ENCODE measurements around the gene CMIP.

Gene CMIP

GRCh38 chr16:81710596-81710995 lies 266.0 kb downstream of the CMIP start:
- no peak for DNase-seq

GRCh38 chr16:81711657-81712319 lies 267.2 kb downstream of the CMIP start:
- DNase-seq, result no peak

GRCh38 chr16:81712681-81713080 lies 268.1 kb downstream of the CMIP start:
- no peak for DNase-seq

DNA sequence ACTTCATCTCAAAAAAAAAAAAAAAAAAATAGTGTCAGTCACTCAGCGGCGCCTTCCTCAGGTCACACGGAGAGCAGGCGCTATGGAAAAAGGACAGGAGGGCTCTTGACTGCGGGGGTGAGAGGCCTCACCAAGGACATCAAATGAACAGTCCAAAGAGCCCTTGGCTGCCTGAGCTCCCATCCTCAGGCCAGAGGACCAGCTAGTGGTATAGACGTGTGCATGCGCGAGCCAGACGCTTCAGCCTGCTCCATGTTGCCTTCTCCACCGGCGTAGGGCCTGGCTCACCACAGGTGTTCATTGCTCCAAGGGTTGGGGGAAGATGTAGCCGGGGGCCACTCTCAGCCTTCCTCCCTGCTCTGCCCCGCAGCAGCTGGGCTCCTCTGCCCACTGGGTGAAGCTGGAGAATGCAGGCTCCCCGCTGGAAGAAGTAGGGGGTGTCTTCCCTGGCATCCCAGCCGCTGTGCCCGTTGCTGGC lies 268.7 kb downstream of the CMIP start:
- no peak for DNase-seq

- no peak for DNase-seq
Measured at GRCh38 chr16:81713796-81714195, 269.2 kb downstream of the CMIP start.

DNA sequence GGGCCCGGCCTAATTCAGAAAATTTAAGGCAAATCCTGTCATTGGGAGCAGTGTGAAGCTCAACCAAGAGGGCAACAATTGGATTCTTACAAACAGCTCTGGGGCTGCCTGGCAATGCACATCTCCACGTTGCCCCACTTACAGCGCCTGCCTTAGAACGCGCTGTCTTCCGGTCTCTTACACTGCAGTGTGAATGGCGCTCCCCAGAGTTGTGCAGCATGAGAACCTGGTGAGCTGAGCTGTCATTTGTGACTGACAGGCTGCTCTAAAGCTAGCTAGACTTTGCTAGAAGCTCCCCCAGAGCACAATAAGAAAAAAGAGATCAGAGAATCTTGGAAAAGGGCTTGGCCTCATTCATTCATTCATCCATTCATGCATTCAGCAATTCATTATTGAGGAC lies 270.0 kb downstream of the CMIP start:
- no peak for DNase-seq

- DNase-seq, result no peak
Measured at GRCh38 chr16:81715358-81716196, 271.0 kb downstream of the CMIP start.

DNA sequence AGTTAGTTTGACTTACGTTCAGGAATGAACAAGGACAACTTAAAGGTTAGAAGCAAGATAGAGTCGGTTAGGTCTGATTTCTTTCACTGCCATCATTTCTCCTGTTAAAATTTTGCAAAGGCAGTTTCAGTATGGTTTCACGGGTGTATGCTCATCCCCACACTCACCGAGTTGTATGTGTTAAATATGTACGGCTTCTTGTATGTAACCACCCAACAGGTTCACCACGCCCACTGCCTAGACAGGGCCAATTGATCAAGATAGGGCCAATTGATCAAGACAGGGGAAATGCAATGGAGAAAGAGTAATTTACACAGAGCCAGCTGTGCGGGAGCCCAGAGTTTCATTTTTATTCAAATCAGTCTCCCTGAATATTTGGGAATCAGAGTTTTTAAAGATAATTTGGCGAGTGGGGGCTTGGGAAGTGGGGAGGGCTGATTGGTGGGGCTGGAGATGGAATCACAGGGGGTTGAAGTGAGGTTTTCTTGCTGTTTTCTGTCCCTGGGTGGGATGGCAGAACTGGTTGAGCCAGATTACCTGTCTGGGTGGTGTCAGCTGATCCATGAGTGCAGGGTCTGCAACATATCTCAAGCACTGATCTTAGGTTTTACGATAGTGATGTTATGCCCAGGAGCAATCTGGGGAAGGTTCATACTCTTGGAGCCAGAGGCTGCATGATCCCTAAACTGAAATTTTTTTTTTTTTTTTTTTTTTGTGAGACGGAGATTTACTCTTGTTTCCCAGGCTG lies 272.0 kb downstream of the CMIP start:
- no peak for DNase-seq

DNA sequence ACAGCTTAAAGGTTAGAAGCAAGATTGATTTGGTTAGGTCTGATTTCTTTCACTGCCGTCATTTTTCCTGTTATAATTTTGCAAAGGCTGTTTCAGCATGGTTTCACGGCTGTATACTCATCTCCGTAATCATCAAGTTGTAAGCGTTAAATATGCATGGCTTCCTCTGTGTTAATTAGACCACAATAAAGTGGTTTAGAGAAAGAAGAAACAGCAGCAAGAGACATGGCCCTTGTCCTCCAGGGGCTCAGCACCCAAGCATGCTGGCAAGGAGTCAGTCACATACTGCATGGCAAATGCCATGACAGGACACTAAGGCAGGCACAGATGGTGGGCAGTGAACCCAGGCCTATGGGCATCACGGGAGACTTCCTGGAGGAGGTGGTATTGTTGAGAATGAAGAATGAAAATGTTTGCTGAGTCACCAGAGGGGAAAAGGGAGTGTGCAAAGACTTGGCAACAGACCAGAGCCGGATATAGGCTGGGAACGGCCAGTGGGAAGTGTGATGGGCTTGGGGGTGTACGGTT lies 273.1 kb downstream of the CMIP start:
- no peak for DNase-seq

GRCh38 chr16:81718637-81719036 lies 274.0 kb downstream of the CMIP start:
- peak in 1 of 2 experiments; percentile 8 for DNase-seq

DNA sequence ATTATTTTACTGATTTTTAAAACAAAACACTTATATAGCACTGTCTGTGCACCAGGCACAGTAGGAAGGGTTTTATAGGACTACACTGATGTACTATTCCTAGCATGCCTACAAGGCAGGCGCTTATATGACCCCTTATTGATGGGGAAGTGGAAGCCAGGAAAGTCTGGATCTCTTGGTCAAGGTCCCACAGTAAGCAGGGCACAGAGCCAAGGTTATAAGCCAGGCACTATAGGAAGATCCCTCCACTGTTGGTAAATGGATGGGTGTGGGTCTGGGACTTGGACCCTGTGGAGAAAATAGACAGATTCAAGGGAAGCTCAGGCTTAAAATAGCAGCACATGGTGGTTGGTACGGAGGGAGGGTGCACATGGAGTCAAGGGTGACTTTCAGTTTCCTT lies 275.4 kb downstream of the CMIP start:
- DNase-seq, result no peak

- DNase-seq, result no peak
Measured at GRCh38 chr16:81720973-81721906, 276.6 kb downstream of the CMIP start.

GRCh38 chr16:81723098-81723723 lies 278.6 kb downstream of the CMIP start:
- DNase-seq, result peak; percentile 12 to 29

DNA sequence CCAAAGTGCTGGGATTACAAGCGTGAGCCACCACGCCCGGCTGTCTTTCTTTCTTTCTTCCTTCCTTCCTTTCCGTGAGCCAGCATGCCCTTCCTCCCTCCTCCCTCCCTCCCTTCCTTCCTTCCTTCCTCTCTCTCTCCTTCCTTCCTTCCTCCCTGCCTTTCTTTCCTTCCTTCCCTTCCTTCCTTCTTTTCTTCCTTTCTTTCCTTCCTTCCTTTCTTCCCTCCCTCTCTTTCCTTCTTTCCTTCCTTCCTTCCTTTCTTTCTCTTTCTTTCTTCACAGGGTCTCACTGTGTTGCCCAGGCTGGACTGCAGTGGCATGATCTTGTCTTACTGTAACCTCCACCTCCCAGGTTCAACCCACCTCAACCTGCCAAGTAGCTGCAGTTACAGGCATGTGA lies 283.8 kb downstream of the CMIP start:
- DNase-seq, result no peak

DNA sequence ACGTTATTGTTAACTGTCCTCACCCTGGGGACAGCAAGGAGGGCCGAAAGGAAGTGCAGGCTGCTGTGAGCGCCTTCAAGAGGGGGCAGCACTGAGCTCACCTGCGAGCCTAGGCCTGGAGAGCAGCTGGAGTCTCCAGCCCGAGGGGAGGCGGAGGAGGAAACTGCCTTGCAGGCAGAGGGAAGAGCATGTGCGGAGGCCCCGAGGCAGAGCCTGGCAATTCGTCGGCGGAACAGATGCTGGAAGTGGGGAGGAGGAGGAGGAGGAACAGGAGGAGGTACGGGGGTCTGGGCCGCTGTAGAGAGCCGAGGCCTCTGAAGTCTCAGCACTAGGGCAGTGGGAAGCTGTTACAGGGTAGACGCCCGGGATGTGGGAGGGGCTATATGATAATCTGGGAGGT lies 284.8 kb downstream of the CMIP start:
- no peak for DNase-seq

- peak; percentile 72 for DNase-seq
Measured at GRCh38 chr16:81730090-81731051, 285.8 kb downstream of the CMIP start.

DNA sequence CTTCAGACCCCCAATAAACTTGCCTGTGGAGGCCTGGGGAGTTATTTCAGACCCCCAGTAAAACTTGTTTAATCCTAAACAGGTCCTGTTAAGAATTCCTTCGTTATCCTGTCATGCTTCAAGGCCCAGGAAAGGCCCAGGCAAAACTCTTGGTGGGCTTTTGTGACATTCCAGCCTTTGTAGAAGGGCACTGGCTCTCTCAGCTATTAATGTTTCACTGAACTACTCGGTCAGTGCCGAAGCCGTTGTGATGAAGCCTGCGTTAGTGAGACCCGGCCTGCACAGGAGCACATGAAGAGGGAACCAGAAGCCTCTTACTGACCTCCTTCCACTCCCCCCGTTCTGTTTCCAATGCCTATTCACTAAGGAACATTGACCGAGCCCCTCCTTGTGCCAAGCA lies 287.0 kb downstream of the CMIP start:
- no peak for DNase-seq

GRCh38 chr16:81732699-81733098 lies 288.1 kb downstream of the CMIP start:
- no peak for DNase-seq

GRCh38 chr16:81733295-81733694 lies 288.7 kb downstream of the CMIP start:
- no peak for DNase-seq
